SK-N-MC (cell line): ENCODE data around the gene GSC.
A peak's percentile ranks its signal among the peaks of the same experiment; 100 is the strongest.
"Not testable (repeated sequence)": the region's sequence is repeated elsewhere in the genome, so short reads cannot be mapped to it uniquely, and the experiment has no call there.

Experiments
- DNase-seq: peaks from one replicate; pipeline ENCODE4 v3.0.0-alpha.2; 2011; ENCODE audit warnings: low read depth, low spot score
- H3K27ac ChIP-seq: fragments of 200-600 bp; sonication (generic); 2 replicates; pipeline ENCODE4 v1.5.1; 2016; ENCODE audit warnings: mixed run types
- H3K36me3 ChIP-seq: fragments of 200-600 bp; sonication (generic); 2 replicates; pipeline ENCODE4 v1.6.1; 2017; ENCODE audit warnings: antibody characterized with exemption, low read length, mixed read lengths; ENCODE audit not compliant: insufficient read depth
- H3K4me3 ChIP-seq: fragments of 200-600 bp; sonication (generic); 2 replicates; pipeline ENCODE4 v1.5.1; 2016
- H3K9ac ChIP-seq: fragments of 200-600 bp; sonication (generic); 2 replicates; pipeline ENCODE4 v1.8.0; 2017; ENCODE audit warnings: mixed run types, mixed read lengths; ENCODE audit not compliant: insufficient read length
- H3K9me3 ChIP-seq: fragments of 200-600 bp; sonication (generic); 2 replicates; pipeline ENCODE4 v1.6.1; 2017; ENCODE audit warnings: low read depth, mild to moderate bottlenecking, antibody characterized with exemption, low read length, moderate library complexity, mixed read lengths
- EZH2 ChIP-seq: fragments of 200-600 bp; sonication (generic); IDR thresholded peaks from one replicate; pipeline ENCODE4 v1.6.1; 2017; ENCODE audit warnings: antibody characterized with exemption
- FOXP2 ChIP-seq: optimal IDR thresholded peaks from 2 replicates; pipeline ENCODE3; 2011; ENCODE audit warnings: mild to moderate bottlenecking, moderate library complexity; ENCODE audit not compliant: insufficient read depth; ENCODE audit errors: extremely low read length, control extremely low read depth
- POLR2AphosphoS5 ChIP-seq: IDR thresholded peaks from 2 replicates; pipeline ENCODE4 v1.6.1; 2012; ENCODE audit warnings: mild to moderate bottlenecking, low read depth, low read length, borderline replicate concordance

The GSC gene

GRCh38 chr14:94769391-94770250 is at the start of gene GSC:
Gene GSC, minus strand, starts transcription at chr14:94770113. Its CDS starts 98 bp downstream, at chr14:94770015.
- Histone ChIP-seq H3K9ac (peak within 1 kb of the TSS; percentile 59), H3K36me3 (no peaks in the 10 kb centered on the region), H3K9me3 (no peaks in the 10 kb centered on the region), H3K27ac (no peak within 1 kb of the TSS), H3K4me3 (peak within 1 kb of the TSS; percentile 80)
- no peak for DNase-seq
- TF ChIP-seq POLR2AphosphoS5: no peak
- no peak for TF ChIP-seq EZH2
- no peak for TF ChIP-seq FOXP2

- Histone ChIP-seq H3K36me3 (no peaks in the 10 kb centered on the region), H3K27ac (no peak overlapping the region), H3K4me3 (no peak overlapping the region), H3K9ac (no peak overlapping the region), H3K9me3 (no peaks in the 10 kb centered on the region)
- TF ChIP-seq EZH2 (no peak), FOXP2 (no peak), POLR2AphosphoS5 (no peak)
- DNase-seq: no peak
These were observed 49.6 kb upstream of the GSC start for GRCh38 chr14:94819531-94819930.

GRCh38 chr14:94816113-94816512 is 46.2 kb upstream of the GSC start:
- H3K9ac ChIP-seq: no peak overlapping the region

DNA sequence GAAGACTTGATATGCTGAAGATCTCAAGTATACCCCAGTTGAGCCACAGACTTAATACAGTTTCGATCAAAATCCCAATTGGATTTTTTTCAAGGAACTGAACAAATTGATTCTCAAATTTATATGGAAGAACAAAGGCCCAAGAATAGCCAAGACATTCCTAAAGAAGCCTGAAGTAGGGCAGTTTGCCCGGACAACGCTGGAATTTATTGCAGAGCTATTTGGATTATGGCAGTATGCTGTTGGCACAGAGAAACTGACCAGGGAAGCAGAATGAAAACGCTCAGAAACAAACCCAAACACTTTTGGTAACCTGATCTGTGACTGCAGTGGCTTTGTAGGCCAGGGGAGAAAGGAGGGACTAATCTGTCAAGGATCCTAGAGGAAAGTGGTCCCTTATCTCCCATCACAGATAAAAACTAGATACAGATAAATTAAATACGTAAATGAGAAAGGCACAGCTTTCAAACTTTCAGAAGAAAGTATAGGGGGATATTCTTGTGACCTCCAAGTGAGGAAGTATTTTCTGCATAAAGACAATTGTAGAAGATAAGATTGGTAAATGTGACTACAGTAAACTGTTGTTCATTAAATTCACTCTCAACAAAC is 35.9 kb upstream of the GSC start:
- no peak for DNase-seq
- Histone ChIP-seq H3K4me3 (no peak overlapping the region), H3K27ac (no peak overlapping the region), H3K9ac (no peak overlapping the region), H3K36me3 (no peaks in the 10 kb centered on the region), H3K9me3 (no peaks in the 10 kb centered on the region)
- TF ChIP-seq POLR2AphosphoS5: no peak
- no peak for TF ChIP-seq FOXP2
- TF ChIP-seq EZH2: no peak

More at GRCh38 chr14:94816113-94816512, 46.2 kb upstream of the GSC start:
- Histone ChIP-seq H3K4me3 (no peak overlapping the region), H3K9me3 (no peaks in the 10 kb centered on the region), H3K27ac (no peak overlapping the region), H3K36me3 (no peaks in the 10 kb centered on the region)
- DNase-seq: no peak
- no peak for TF ChIP-seq FOXP2
- no peak for TF ChIP-seq POLR2AphosphoS5
- no peak for TF ChIP-seq EZH2

DNA sequence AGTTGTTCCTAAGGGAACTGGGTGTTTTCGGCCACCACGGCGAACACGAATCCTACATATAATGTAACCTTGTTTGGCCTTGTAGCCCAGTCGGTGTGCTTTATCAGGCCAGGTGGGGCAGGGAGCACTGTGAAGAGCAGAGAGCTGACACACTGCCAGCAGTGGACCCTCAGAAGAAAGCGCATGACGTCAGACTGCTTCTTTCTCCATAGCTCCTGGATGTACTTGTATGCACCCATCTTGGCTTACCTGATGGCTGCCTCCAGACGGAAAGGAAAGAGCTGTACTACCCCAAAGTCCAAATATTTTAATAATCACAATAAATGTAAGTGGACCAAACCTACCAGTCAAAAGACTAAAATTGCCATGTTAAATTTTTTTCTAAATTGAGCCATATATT is 31.3 kb upstream of the GSC start:
- Histone ChIP-seq H3K9me3 (no peaks in the 10 kb centered on the region), H3K9ac (no peak overlapping the region), H3K4me3 (no peak overlapping the region), H3K27ac (no peak overlapping the region), H3K36me3 (no peaks in the 10 kb centered on the region)
- DNase-seq: no peak
- no peak for TF ChIP-seq FOXP2

- DNase-seq, H3K36me3 ChIP-seq, H3K4me3 ChIP-seq, H3K27ac ChIP-seq, H3K9ac ChIP-seq, H3K9me3 ChIP-seq: not testable (repeated sequence)
These were observed 30.9 kb upstream of the GSC start for GRCh38 chr14:94800764-94801163.

- TF ChIP-seq EZH2: no peak
- TF ChIP-seq POLR2AphosphoS5: no peak
- TF ChIP-seq FOXP2: no peak
These were observed 28.0 kb upstream of the GSC start for GRCh38 chr14:94797887-94798286.

GRCh38 chr14:94796278-94796677 is 26.4 kb upstream of the GSC start:
- TF ChIP-seq POLR2AphosphoS5: no peak
- TF ChIP-seq EZH2: no peak
- TF ChIP-seq FOXP2: no peak
- Histone ChIP-seq H3K9ac (no peak overlapping the region), H3K9me3 (no peaks in the 10 kb centered on the region), H3K36me3 (no peaks in the 10 kb centered on the region), H3K27ac (no peak overlapping the region), H3K4me3 (no peak overlapping the region)
- DNase-seq: no peak

More at GRCh38 chr14:94797887-94798286, 28.0 kb upstream of the GSC start:
- Histone ChIP-seq H3K9me3 (no peaks in the 10 kb centered on the region), H3K27ac (no peak overlapping the region), H3K9ac (no peak overlapping the region), H3K4me3 (no peak overlapping the region), H3K36me3 (no peaks in the 10 kb centered on the region)
- no peak for DNase-seq
